ENCODE measurements around the gene TENM4. TPM values are rescaled to one million over a fixed set of nuclear protein-coding genes. Genes with fewer than 3 reads are reported as not detected.

Gene TENM4
- total and polyA plus RNA-seq, 4 donors: 0.02 to 0.33 (median 0.14) TPM

GRCh38 chr11:78804991-78805390 is 635.8 kb downstream of the TENM4 start:
- Histone ChIP-seq H3K4me3 (ENCODE audit: low read depth in 1 of 3, low read length in 3 of 3) (no peak overlapping the region), H3K9me3 (ENCODE audit: control insufficient read depth in 4 of 4, low read length in 3 of 4) (no peaks in the 10 kb centered on the region)
- 89% methylated on average over 9 of the region's 9 CpGs for WGBS

DNA sequence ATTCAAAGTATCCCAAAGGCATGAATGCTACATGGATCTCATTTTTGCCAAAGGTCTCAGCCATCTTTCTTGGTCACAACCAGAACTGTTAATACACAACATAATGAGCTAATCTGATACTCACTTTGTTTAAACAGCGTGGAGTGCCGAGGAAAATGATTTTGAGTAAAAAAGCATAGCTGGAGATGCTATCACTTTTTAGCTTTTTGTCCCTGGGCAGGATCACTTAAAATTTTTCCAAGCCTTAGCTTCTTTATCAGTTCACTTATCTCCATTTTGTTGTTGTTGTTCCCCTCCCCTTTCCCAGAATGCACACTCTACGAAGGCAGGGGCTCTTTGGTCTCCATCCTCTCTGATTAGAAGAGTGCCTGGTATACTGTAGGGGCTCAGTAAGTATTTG is 636.8 kb downstream of the TENM4 start:
- Histone ChIP-seq H3K9me3 (ENCODE audit: control insufficient read depth in 4 of 4, low read length in 3 of 4) (no peaks in the 10 kb centered on the region), H3K36me3 (ENCODE audit: control insufficient read depth in 4 of 4, insufficient read depth in 3 of 4, low read depth in 1 of 4, low read length in 3 of 4) (no peaks in the 10 kb centered on the region), H3K4me1 (ENCODE audit: control insufficient read depth in 4 of 4, insufficient read depth in 4 of 4, low read length in 3 of 4) (no peaks in the 10 kb centered on the region), H3K4me3 (ENCODE audit: low read depth in 1 of 3, low read length in 3 of 3) (no peak overlapping the region), H3K27ac (ENCODE audit: low read depth in 1 of 2, low read length in 2 of 2) (no peak overlapping the region), H3K27me3 (ENCODE audit: control insufficient read depth in 4 of 4, insufficient read depth in 4 of 4, low read length in 3 of 4) (no peaks in the 10 kb centered on the region), H3K9ac (ENCODE audit: low read depth in 1 of 2, low read length in 2 of 2) (no peak overlapping the region)
- TF ChIP-seq REST (IDR thresholded peaks at IDR 0.05) (no peak), HNF4G (IDR thresholded peaks at IDR 0.05) (no peak)
- 87% methylated on average over 3 of the region's 3 CpGs for WGBS
- no peak for DNase-seq (ENCODE audit: low spot score)

More at GRCh38 chr11:78804991-78805390, 635.8 kb downstream of the TENM4 start:
- no peak overlapping the region for H3K9ac ChIP-seq (ENCODE audit: low read depth in 1 of 2, low read length in 2 of 2)
- no peak for DNase-seq (ENCODE audit: low spot score)
- no peaks in the 10 kb centered on the region for H3K36me3 ChIP-seq (ENCODE audit: control insufficient read depth in 4 of 4, insufficient read depth in 3 of 4, low read depth in 1 of 4, low read length in 3 of 4)
- no peak overlapping the region for H3K27ac ChIP-seq (ENCODE audit: low read depth in 1 of 2, low read length in 2 of 2)
- no peaks in the 10 kb centered on the region for H3K4me1 ChIP-seq (ENCODE audit: control insufficient read depth in 4 of 4, insufficient read depth in 4 of 4, low read length in 3 of 4)
- no peaks in the 10 kb centered on the region for H3K27me3 ChIP-seq (ENCODE audit: control insufficient read depth in 4 of 4, insufficient read depth in 4 of 4, low read length in 3 of 4)
- TF ChIP-seq JUND (IDR thresholded peaks at IDR 0.05) (no peak), HNF4G (IDR thresholded peaks at IDR 0.05) (no peak), HNF4A (conservative IDR thresholded peaks at IDR 0.05) (no peak), REST (IDR thresholded peaks at IDR 0.05) (no peak), YY1 (IDR thresholded peaks at IDR 0.05) (no peak)
- TF ChIP-seq, protein P1, sequence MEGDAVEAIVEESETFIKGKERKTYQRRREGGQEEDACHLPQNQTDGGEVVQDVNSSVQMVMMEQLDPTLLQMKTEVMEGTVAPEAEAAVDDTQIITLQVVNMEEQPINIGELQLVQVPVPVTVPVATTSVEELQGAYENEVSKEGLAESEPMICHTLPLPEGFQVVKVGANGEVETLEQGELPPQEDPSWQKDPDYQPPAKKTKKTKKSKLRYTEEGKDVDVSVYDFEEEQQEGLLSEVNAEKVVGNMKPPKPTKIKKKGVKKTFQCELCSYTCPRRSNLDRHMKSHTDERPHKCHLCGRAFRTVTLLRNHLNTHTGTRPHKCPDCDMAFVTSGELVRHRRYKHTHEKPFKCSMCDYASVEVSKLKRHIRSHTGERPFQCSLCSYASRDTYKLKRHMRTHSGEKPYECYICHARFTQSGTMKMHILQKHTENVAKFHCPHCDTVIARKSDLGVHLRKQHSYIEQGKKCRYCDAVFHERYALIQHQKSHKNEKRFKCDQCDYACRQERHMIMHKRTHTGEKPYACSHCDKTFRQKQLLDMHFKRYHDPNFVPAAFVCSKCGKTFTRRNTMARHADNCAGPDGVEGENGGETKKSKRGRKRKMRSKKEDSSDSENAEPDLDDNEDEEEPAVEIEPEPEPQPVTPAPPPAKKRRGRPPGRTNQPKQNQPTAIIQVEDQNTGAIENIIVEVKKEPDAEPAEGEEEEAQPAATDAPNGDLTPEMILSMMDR (IDR thresholded peaks at IDR 0.05; ENCODE audit: low read depth, low read length, missing input control): no peak
